Pericardium fibroblast (primary cell): Measurements from ENCODE around the gene KLK11. TPM values are rescaled to one million over a fixed set of nuclear protein-coding genes. Genes with fewer than 3 reads are reported as not detected.

Experiments used
- total RNA-seq: library from RNA; depleted of rRNA; stranded (reverse); fragments of >200 nt; gene quantifications from 2 replicates; pipeline ENCODE4 v1.2.3, GENCODE V29; 2015

Gene KLK11
- 0.93 TPM in 1 of 2 replicates, not detected in the other for total RNA-seq

DNA sequence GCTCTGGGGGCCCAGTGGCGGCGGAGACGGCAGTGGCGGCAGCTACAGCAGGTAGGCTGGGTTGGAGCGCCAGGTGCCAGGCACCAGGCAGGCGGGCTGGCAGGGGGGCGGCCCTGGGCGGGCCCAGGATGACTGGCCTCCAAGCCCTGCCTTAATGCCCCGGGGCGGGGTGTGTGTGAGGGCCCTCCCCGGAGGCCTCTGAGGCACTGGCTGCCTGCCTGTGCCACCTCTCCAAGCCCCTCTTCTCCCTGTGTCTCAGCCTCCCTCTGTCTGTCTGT, at the start of gene KLK11:
Gene KLK11, minus strand, starts transcription at position 63 of the 278 bp plus-strand sequence. CDS start 985 bp downstream, outside the sequence.

GRCh38 chr19:51064534-51065220, 38.3 kb upstream of the KLK11 start, which contains the start of gene KLK13:
Gene KLK13, minus strand, starts transcription at chr19:51065092. Its CDS starts 25 bp downstream, at chr19:51065067.

GRCh38 chr19:51034704-51035103, 8.3 kb upstream of the KLK11 start, which contains the start of gene KLK12:
Gene KLK12, minus strand, starts transcription at chr19:51035002. Its CDS starts 381 bp downstream, at chr19:51034621.

GRCh38 chr19:51019544-51019925, 6.9 kb downstream of the KLK11 start, which contains the start of gene KLK10:
Gene KLK10, minus strand, starts transcription at chr19:51019709. Its CDS starts 579 bp downstream, at chr19:51019130.

GRCh38 chr19:51001515-51001914, 24.9 kb downstream of the KLK11 start, which contains the start of gene KLK8:
Gene KLK8, minus strand, starts transcription at chr19:51001604. Its CDS starts 437 bp downstream, at chr19:51001167.

GRCh38 chr19:50983625-50984292, 42.7 kb downstream of the KLK11 start, which contains the start of gene KLK7:
Gene KLK7, minus strand, starts transcription at chr19:50983917. Its CDS starts 1,518 bp downstream, at chr19:50982399.

Other genes starting within 250 kb of the KLK11 start
- gene ACP4, start 236.2 kb downstream of the KLK11 start, total RNA-seq, result not detected in 2 replicates
- gene KLK1, start 202.8 kb downstream of the KLK11 start, total RNA-seq, result not detected in 2 replicates
- not detected in 2 replicates for gene KLK15, start 193.0 kb downstream of the KLK11 start, total RNA-seq
- not detected in 2 replicates for gene KLK3, start 171.7 kb downstream of the KLK11 start, total RNA-seq
- not detected in 2 replicates for gene KLK2, start 153.2 kb downstream of the KLK11 start, total RNA-seq
- gene KLK4, start 115.2 kb downstream of the KLK11 start, total RNA-seq, result not detected in 2 replicates
- not detected in 2 replicates for gene KLK5, start 73.6 kb downstream of the KLK11 start, total RNA-seq
- not detected in 2 replicates for gene KLK6, start 57.0 kb downstream of the KLK11 start, total RNA-seq
- not detected in 2 replicates for gene KLK7, start 42.7 kb downstream of the KLK11 start, total RNA-seq
- gene KLK8, start 25.0 kb downstream of the KLK11 start, total RNA-seq, result not detected in 2 replicates
- 1.4 TPM in 1 of 2 replicates, not detected in the other for gene KLK10, start 6.9 kb downstream of the KLK11 start, total RNA-seq
- gene KLK12, start 8.4 kb upstream of the KLK11 start, total RNA-seq, result not detected in 2 replicates
- not detected in 2 replicates for gene KLK13, start 38.5 kb upstream of the KLK11 start, total RNA-seq
- 0.12 TPM in 1 of 2 replicates, not detected in the other for gene KLK14, start 56.3 kb upstream of the KLK11 start, total RNA-seq
- gene CTU1, start 81.8 kb upstream of the KLK11 start, total RNA-seq, result 17.4 and 25.4 TPM in 2 replicates
- gene SIGLEC9, start 98.3 kb upstream of the KLK11 start, total RNA-seq, result not detected in 2 replicates
- gene SIGLEC7, start 115.7 kb upstream of the KLK11 start, total RNA-seq, result not detected in 2 replicates
- not detected in 2 replicates for gene CD33, start 198.5 kb upstream of the KLK11 start, total RNA-seq
- gene SIGLECL1, start 224.5 kb upstream of the KLK11 start, total RNA-seq, result not detected in 2 replicates